ENCODE measurements around the gene ZNF580. TPM values are rescaled to one million over a fixed set of nuclear protein-coding genes. Genes with fewer than 3 reads are reported as not detected.

Gene ZNF580
- total RNA-seq, 1 experiment from 2014 or later: 32.0 TPM

DNA sequence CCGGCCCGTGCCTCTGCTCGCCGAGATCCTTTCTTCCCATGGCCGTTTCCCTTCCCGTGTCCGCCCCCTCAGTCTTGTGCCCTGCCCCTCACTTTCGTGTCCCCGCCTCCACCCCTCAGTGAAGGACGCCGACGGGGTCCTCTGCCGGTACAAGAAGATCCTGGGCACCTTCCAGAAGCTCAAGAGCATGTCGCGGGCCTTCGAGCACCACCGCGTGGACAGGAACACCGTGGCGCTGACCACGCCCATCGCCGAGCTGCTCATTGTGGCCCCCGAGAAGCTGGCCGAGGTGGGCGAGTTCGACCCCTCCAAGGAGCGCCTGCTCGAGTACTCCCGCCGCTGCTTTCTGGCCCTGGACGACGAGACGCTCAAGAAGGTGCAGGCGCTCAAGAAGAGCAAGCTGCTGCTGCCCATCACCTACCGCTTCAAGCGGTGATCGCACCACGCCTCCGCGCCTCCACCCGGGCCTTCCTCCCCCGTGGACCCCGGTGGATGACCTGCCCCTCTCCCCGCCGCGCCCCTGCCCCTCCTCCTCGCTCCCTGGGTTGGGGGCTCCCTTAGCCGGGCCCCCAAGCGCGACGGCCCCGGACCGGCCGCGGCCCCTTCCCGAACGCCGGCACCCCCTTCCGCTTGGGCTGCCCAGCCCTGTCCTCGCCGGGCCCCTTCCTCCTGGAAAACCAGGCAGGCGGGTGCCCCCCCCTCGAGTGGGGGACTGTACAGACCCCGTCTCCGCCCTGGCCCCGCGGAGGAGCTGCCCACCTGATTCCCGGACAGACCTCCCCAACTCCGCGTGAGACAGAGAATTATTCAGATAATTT, 11.7 kb downstream of the ZNF580 start (continued):
- no peak for TF ChIP-seq FOXP4 (CRISPR knock-in tag; IDR thresholded peaks at IDR 0.05)
- TF ChIP-seq ZNF232 (CRISPR knock-in tag; IDR thresholded peaks at IDR 0.05): no peak
- no peak for TF ChIP-seq GRHL2 (CRISPR knock-in tag; IDR thresholded peaks at IDR 0.05; ENCODE audit: insufficient replicate concordance, severe bottlenecking)
- no peak for TF ChIP-seq ZNF121 (CRISPR knock-in tag; IDR thresholded peaks at IDR 0.05)
- TF ChIP-seq JAZF1 (CRISPR knock-in tag; IDR thresholded peaks at IDR 0.05): no peak
- no peak for TF ChIP-seq ATF1 (CRISPR knock-in tag; IDR thresholded peaks at IDR 0.05)
- no peak for TF ChIP-seq CREB1 (CRISPR knock-in tag; IDR thresholded peaks at IDR 0.05)
- no peak for TF ChIP-seq EMX1 (CRISPR knock-in tag; IDR thresholded peaks at IDR 0.05)
- no peak for TF ChIP-seq USF2 (CRISPR knock-in tag; IDR thresholded peaks at IDR 0.05)
- no peak for TF ChIP-seq PREB (CRISPR knock-in tag; IDR thresholded peaks at IDR 0.05; ENCODE audit: borderline replicate concordance)

DNA sequence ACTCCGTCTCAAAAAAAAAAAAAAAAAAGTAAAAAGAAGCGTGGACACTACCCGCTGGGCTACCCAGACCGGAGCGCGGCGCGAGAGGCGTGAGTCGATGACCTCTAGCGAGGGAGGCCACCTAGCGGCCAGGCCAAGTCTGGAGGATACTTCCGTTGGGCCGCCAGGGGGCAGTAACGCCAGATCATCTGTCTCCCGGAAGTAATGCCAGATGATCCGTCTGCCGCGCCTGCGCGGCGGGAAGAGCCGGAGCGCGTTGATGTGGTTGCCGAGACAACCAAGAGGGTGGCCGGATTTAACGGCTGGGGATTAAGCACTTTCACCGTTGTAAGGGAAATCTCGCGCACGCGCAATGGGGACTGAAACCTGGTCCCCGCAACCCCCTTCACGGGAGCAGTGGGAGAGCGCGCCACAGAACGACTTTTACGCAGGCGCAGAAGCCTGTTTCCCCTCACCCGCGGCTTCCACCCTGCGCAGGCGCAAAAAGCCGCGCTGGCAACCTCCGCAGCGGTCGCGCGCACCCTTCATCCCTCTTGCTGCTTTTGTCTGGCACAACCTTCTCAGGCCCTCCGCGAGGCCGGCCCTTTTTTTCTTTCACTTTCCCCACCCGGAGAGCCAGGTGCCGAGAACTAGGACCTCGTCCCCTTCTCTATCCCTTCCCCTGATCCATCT, 13.0 kb downstream of the ZNF580 start:
- ChIA-PET POLR2A (interaction anchor here (0.6 to 1.6 kb wide), 11 partner anchors 12 to 722 kb away, joined by 3 to 9 read pairs (median 3); partner anchors contain the start of genes FIZ1 and RDH13), CTCF (interaction anchor here (0.6 to 2.2 kb wide), 76 partner anchors 9 to 1191 kb away, joined by 3 to 57 read pairs (median 4); partner anchors contain the start of genes CDC42EP5, DNAAF3, FIZ1 and ISOC2)
- DNase-seq (ENCODE audit: low spot score) (peak; percentile 98), ATAC-seq (peak; percentile 8)
- peaks cover 14% of the 10 kb centered on the region for H3K36me3 Mint-ChIP-seq
- H3K4me1 Mint-ChIP-seq: peaks cover 37% of the 10 kb centered on the region
- peak overlapping the region; percentile 98 for H3K27ac Mint-ChIP-seq
- no peaks in the 10 kb centered on the region for H3K9me3 Mint-ChIP-seq
- peak overlapping the region; percentile 93 for H3K4me3 Mint-ChIP-seq
- peaks cover 3% of the 10 kb centered on the region; the same call in 1 of the 2 replicates for H3K27me3 Mint-ChIP-seq (ENCODE audit: low read depth)
- no peak for TF ChIP-seq TP53 (CRISPR knock-in tag; IDR thresholded peaks at IDR 0.05)
- no peak for TF ChIP-seq ZNF263 (CRISPR knock-in tag; IDR thresholded peaks at IDR 0.05; ENCODE audit: low read depth)
- no peak for TF ChIP-seq CBFB (CRISPR knock-in tag; IDR thresholded peaks at IDR 0.05; ENCODE audit: low read depth)
- 0 out of 2 replicates have a peak, but pooled peaks have one; percentile 29 for TF ChIP-seq FOXK1 (CRISPR knock-in tag; IDR thresholded peaks at IDR 0.05)
- peak; percentile 95 for TF ChIP-seq HMGXB4 (CRISPR knock-in tag; IDR thresholded peaks at IDR 0.05)
- TF ChIP-seq GABPB1 (CRISPR knock-in tag; IDR thresholded peaks at IDR 0.05): peak; percentile 49; the same call in 1 of the 2 replicates
- TF ChIP-seq, protein P1, sequence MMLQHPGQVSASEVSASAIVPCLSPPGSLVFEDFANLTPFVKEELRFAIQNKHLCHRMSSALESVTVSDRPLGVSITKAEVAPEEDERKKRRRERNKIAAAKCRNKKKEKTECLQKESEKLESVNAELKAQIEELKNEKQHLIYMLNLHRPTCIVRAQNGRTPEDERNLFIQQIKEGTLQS (CRISPR knock-in tag; conservative IDR thresholded peaks at IDR 0.05): no peak
- 0 out of 2 replicates have a peak, but pooled peaks have one; percentile 36 for TF ChIP-seq MYBL2 (CRISPR knock-in tag; IDR thresholded peaks at IDR 0.05)
- TF ChIP-seq, protein P2, sequence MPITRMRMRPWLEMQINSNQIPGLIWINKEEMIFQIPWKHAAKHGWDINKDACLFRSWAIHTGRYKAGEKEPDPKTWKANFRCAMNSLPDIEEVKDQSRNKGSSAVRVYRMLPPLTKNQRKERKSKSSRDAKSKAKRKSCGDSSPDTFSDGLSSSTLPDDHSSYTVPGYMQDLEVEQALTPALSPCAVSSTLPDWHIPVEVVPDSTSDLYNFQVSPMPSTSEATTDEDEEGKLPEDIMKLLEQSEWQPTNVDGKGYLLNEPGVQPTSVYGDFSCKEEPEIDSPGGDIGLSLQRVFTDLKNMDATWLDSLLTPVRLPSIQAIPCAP (CRISPR knock-in tag; IDR thresholded peaks at IDR 0.05): no peak
- no peak for TF ChIP-seq PREB (CRISPR knock-in tag; IDR thresholded peaks at IDR 0.05; ENCODE audit: borderline replicate concordance)
- peak; percentile 59; the same call in 1 of the 2 replicates for TF ChIP-seq TEAD1 (CRISPR knock-in tag; IDR thresholded peaks at IDR 0.05)
- TF ChIP-seq ZNF532 (CRISPR knock-in tag; IDR thresholded peaks at IDR 0.05; ENCODE audit: borderline replicate concordance): no peak

Measured in WTC11 (cell line).